Progenitor cell of endocrine pancreas (in vitro differentiated cells): ENCODE results near the gene MAML2. TPM values are rescaled to one million over a fixed set of nuclear protein-coding genes. Genes with fewer than 3 reads are reported as not detected.

Experiments
- DNase-seq: peaks from one replicate; pipeline ENCODE4 v3.0.0; 2021; ENCODE audit warnings: low spot score; ENCODE audit not compliant: unreplicated experiment
- H3K27ac Mint-ChIP-seq: 2 replicates; pipeline ENCODE4 v1.8.0; 2021; ENCODE audit warnings: mild to moderate bottlenecking, moderate library complexity, mixed read lengths
- H3K27me3 Mint-ChIP-seq: 2 replicates; pipeline ENCODE4 v1.8.0; 2021; ENCODE audit warnings: mixed read lengths
- H3K36me3 Mint-ChIP-seq: 2 replicates; pipeline ENCODE4 v1.8.0; 2022; ENCODE audit warnings: mixed read lengths; ENCODE audit not compliant: insufficient read depth
- H3K4me1 Mint-ChIP-seq: 2 replicates; pipeline ENCODE4 v1.8.0; 2021; ENCODE audit warnings: low read depth, mixed read lengths
- H3K4me3 Mint-ChIP-seq: 2 replicates; pipeline ENCODE4 v1.8.0; 2021; ENCODE audit warnings: low read depth, mild to moderate bottlenecking, moderate library complexity, mixed read lengths
- H3K9me3 Mint-ChIP-seq: 2 replicates; pipeline ENCODE4 v1.8.0; 2021; ENCODE audit warnings: low read depth, mixed read lengths
- total RNA-seq: library from RNA; stranded (reverse); gene quantifications from 2 replicates; pipeline ENCODE4 v1.2.1, GENCODE V29; 2021
- TF ChIP-seq, protein P1 (sequence below): fragments of 200-600 bp; sonication (generic); IDR thresholded peaks from one replicate; pipeline ENCODE4 v1.5.0; 2021; ENCODE audit warnings: antibody characterized with exemption, mild to moderate bottlenecking; ENCODE audit not compliant: unreplicated experiment

Gene MAML2
- total RNA-seq, 1 donor from 2014 or later, result 17.6 TPM

DNA sequence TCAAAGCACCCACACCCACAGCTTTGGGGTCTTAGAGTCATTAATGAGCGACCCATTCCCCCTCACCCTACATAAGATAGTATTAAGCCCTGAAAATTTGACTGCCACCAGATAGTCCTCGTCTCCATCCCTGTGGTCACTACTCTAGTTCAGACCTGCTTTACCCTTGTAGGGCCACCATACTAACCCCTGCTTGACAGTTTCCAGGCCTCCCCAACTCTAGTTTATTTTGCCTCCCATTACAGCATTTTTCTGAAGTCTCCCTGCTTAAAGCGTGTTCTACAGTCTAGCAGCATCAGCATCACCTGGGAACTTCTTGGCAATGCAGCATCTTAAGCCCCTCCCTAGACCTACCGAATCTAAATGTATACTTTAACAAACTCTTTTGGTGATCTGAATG, 192.4 kb downstream of the MAML2 start:
- H3K9me3 Mint-ChIP-seq, result no peaks in the 10 kb centered on the region
- no peak for DNase-seq
- peaks cover 10% of the 10 kb centered on the region for H3K4me1 Mint-ChIP-seq
- no peak overlapping the region for H3K27ac Mint-ChIP-seq
- no peaks in the 10 kb centered on the region for H3K36me3 Mint-ChIP-seq
- no peak overlapping the region for H3K4me3 Mint-ChIP-seq
- TF ChIP-seq, protein P1, sequence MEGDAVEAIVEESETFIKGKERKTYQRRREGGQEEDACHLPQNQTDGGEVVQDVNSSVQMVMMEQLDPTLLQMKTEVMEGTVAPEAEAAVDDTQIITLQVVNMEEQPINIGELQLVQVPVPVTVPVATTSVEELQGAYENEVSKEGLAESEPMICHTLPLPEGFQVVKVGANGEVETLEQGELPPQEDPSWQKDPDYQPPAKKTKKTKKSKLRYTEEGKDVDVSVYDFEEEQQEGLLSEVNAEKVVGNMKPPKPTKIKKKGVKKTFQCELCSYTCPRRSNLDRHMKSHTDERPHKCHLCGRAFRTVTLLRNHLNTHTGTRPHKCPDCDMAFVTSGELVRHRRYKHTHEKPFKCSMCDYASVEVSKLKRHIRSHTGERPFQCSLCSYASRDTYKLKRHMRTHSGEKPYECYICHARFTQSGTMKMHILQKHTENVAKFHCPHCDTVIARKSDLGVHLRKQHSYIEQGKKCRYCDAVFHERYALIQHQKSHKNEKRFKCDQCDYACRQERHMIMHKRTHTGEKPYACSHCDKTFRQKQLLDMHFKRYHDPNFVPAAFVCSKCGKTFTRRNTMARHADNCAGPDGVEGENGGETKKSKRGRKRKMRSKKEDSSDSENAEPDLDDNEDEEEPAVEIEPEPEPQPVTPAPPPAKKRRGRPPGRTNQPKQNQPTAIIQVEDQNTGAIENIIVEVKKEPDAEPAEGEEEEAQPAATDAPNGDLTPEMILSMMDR, result no peak
- no peaks in the 10 kb centered on the region for H3K27me3 Mint-ChIP-seq

DNA sequence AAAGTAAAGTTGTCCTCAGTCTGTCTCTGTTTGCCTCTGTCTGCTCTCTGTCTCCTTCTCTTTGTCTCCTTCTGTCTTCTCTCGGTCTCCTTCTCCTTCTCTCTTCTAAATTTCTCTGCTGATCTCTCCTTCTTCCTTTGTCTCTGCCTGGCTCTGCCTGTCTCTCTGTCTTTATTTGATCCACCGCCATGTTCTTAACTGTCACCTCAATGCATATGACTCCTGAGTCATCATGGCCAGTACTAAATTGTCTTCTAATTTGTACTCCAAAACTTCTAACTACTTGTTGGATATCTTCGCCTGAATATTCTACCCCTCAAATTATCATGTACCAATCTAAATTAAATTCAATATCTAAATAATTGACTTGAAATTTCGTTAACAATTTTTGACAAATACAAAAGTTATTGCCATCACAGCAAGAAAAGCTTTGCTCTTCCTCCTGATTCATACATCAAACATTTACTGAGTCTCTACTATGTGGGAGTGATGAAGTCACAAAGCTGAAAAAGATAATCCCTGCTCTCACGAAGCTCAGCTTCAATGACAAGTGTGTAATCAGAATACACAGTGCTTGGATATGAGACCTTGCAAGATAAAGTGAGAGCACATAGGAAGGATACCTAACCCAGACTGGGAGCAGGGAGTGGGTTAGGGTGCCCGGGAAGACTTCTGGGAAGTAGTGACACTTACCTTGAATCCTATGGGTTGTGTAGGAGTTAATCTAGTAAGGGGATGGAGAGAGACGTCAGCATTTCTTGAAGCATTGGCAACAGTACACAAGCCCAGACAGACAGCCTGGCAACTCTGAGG, 193.0 kb downstream of the MAML2 start:
- TF ChIP-seq, protein P1, result no peak
- H3K27me3 Mint-ChIP-seq, result no peaks in the 10 kb centered on the region
- H3K36me3 Mint-ChIP-seq, result no peaks in the 10 kb centered on the region
- no peak for DNase-seq
- H3K27ac Mint-ChIP-seq, result no peak overlapping the region
- H3K4me1 Mint-ChIP-seq, result peaks cover 8% of the 10 kb centered on the region
- no peaks in the 10 kb centered on the region for H3K9me3 Mint-ChIP-seq
- no peak overlapping the region for H3K4me3 Mint-ChIP-seq

DNA sequence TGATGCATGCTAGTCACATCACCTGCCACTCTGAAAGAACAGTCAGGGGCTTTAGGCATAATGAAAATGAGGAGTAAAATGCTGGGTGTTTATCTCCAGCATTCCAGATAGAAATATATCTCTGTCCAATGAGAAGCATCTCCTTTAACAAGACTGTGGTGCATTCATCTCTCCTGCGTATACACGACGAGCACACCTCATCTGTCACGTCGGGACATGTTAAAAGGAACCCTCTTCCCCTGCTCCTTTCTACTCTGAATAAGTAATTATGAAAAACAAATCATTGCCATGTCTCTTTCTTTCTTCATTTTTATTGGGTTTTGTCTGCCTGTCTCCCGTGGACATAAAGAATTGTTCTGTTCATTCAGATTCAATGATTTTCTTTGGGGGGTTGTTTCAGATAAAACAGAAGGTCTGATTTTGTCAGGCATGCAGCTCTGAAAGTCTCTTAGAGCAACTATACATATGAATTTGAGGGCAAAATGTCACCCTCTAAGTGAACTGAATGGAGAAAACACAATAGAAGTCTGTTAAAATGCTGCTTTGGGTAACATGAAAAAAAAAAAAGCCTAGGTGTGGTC, 195.0 kb downstream of the MAML2 start:
- Mint-ChIP-seq H3K27ac (no peak overlapping the region), H3K36me3 (no peaks in the 10 kb centered on the region), H3K27me3 (no peaks in the 10 kb centered on the region), H3K9me3 (no peaks in the 10 kb centered on the region), H3K4me1 (peaks cover 13% of the 10 kb centered on the region), H3K4me3 (no peak overlapping the region)
- DNase-seq, result no peak
- TF ChIP-seq, protein P1, result no peak

DNA sequence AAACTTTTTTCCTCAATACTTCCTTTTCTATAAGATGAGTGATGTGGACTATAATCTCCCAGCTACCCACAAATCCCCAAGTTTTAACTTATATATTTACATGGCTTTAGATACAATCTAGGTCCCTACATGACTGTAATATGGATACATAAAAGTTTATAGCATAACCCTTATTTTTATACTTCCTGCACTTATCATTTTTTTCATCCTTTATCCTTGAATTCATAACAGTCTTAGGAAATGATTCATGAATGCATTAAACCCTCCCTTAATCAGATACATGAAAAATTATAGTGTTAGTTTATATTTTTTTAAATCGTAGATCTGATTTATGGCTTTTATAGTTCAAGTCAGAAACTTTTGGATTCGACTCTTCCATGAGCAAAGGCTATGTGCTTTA, 195.8 kb downstream of the MAML2 start:
- no peak for DNase-seq
- Mint-ChIP-seq H3K27me3 (no peaks in the 10 kb centered on the region), H3K4me3 (no peak overlapping the region), H3K9me3 (no peaks in the 10 kb centered on the region), H3K27ac (no peak overlapping the region), H3K4me1 (peaks cover 20% of the 10 kb centered on the region), H3K36me3 (no peaks in the 10 kb centered on the region)
- TF ChIP-seq, protein P1, result no peak

DNA sequence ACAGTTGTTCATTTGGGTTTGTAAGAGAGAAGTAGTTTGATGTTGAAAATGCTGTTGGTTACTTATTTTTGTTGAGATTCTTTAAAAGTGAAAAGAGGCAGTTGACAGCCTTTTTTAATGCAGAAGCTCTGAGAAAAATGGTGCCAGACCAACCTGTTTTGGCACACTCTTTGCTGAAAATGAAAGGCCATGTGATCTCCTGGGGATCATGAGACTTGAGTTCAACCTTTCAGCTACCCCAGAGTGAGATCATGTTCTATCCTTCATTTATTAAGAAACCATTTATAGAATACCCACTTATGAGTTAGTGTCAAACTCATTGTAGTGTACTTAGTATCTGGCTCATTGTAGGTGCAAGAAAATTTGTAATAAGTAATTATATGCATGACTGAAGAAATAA, 196.2 kb downstream of the MAML2 start:
- DNase-seq, result no peak
- Mint-ChIP-seq H3K27me3 (no peaks in the 10 kb centered on the region), H3K27ac (no peak overlapping the region), H3K4me3 (no peak overlapping the region), H3K4me1 (peaks cover 20% of the 10 kb centered on the region), H3K9me3 (no peaks in the 10 kb centered on the region), H3K36me3 (no peaks in the 10 kb centered on the region)
- TF ChIP-seq, protein P1, result no peak
